Mesendoderm (in vitro differentiated cells): ENCODE results near the gene ZNF521.
A peak's percentile ranks its signal among the peaks of the same experiment; 100 is the strongest.

ENCODE experiments used
- DNase-seq: peaks from one replicate; pipeline ENCODE4 v3.0.0; 2013
- H2AK5ac ChIP-seq: 2 replicates; pipeline ENCODE4 v1.6.1; 2013; ENCODE audit warnings: low read length, inconsistent platforms
- H2BK120ac ChIP-seq: 2 replicates; pipeline ENCODE4 v1.6.1; 2013; ENCODE audit warnings: low read depth, mild to moderate bottlenecking, low read length, moderate library complexity, mixed read lengths
- H2BK15ac ChIP-seq: replicated peaks from 2 replicates; pipeline ENCODE4 v1.6.1; 2013; ENCODE audit warnings: low read depth, mild to moderate bottlenecking, moderate library complexity
- H2BK5ac ChIP-seq: 2 replicates; pipeline ENCODE4 v1.6.1; 2013; ENCODE audit warnings: low read length, inconsistent platforms
- H3K18ac ChIP-seq: 2 replicates; pipeline ENCODE4 v1.6.1; 2013; ENCODE audit warnings: mild to moderate bottlenecking, low read length, mixed read lengths
- H3K23ac ChIP-seq: one replicate; pipeline ENCODE4 v1.6.1; 2013; ENCODE audit warnings: low read length
- H3K27ac ChIP-seq: 2 replicates; pipeline ENCODE4 v1.5.1; 2013; ENCODE audit warnings: low read depth, mild to moderate bottlenecking, inconsistent platforms, low read length, moderate library complexity
- H3K27me3 ChIP-seq: 2 replicates; pipeline ENCODE4 v1.6.1; 2013; ENCODE audit warnings: low read length, control low read depth, mild to moderate bottlenecking, inconsistent platforms; ENCODE audit not compliant: insufficient read depth, poor library complexity
- H3K36me3 ChIP-seq: 2 replicates; pipeline ENCODE4 v1.6.1; 2013; ENCODE audit warnings: low read length, inconsistent platforms; ENCODE audit not compliant: control insufficient read depth, insufficient read depth
- H3K4ac ChIP-seq: one replicate; pipeline ENCODE4 v1.6.1; 2013; ENCODE audit warnings: low read depth, mild to moderate bottlenecking, low read length, moderate library complexity
- H3K4me1 ChIP-seq: 2 replicates; pipeline ENCODE4 v1.6.1; 2013; ENCODE audit warnings: low read depth, low read length, inconsistent platforms; ENCODE audit not compliant: control insufficient read depth
- H3K4me2 ChIP-seq: 2 replicates; pipeline ENCODE4 v1.6.1; 2013; ENCODE audit warnings: low read length
- H3K4me3 ChIP-seq: 2 replicates; pipeline ENCODE4 v1.5.1; 2013; ENCODE audit warnings: mild to moderate bottlenecking, low read length
- H3K56ac ChIP-seq: one replicate; pipeline ENCODE4 v1.6.1; 2013; ENCODE audit warnings: low read length
- H3K79me1 ChIP-seq: 2 replicates; pipeline ENCODE4 v1.6.1; 2013; ENCODE audit warnings: low read length, inconsistent platforms
- H3K79me2 ChIP-seq: 2 replicates; pipeline ENCODE4 v1.6.1; 2013; ENCODE audit warnings: mild to moderate bottlenecking, low read length; ENCODE audit not compliant: control insufficient read depth, insufficient read depth
- H3K9ac ChIP-seq: 2 replicates; pipeline ENCODE4 v1.6.1; 2013; ENCODE audit warnings: low read length, inconsistent platforms
- H4K5ac ChIP-seq: one replicate; pipeline ENCODE4 v1.6.1; 2013; ENCODE audit warnings: low read length
- H4K8ac ChIP-seq: one replicate; pipeline ENCODE4 v1.6.1; 2013; ENCODE audit warnings: low read depth, mild to moderate bottlenecking, control low read depth, low read length, moderate library complexity
- WGBS: extraction: QIAGEN DNeasy Blood & Tissue Kit; methylation state at CpG from one replicate; pipeline ENCODE4 v1.1.7; 2013; ENCODE audit warnings: low lambda C conversion rate, missing lambda C conversion rate; ENCODE audit not compliant: insufficient coverage; ENCODE audit errors: extremely low coverage; 5-methylcytosine and 5-hydroxymethylcytosine counted together

Gene ZNF521

DNA sequence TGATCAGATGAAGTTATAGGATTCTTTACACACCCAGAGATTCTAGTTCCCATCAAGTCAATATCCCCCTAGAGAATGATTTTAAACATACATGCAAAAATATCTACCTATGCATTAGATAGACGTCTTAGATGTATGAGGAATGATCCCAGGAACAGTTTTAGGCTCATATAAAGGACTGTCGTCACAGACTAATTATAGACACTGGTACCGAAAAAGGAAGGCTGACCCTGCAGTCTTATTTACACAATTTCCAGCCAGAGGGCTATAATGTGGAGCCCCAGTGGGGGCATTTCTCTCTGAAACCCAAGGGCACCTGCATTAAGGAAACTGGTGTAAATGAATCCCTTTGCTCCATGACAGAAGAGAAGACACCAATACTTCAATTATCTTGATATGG, 170.4 kb downstream of the ZNF521 start:
- no CpG with 5 or more reads among the region's 3 CpGs for WGBS
- Histone ChIP-seq H3K27ac (no peak overlapping the region), H3K4me2 (no peak overlapping the region)

DNA sequence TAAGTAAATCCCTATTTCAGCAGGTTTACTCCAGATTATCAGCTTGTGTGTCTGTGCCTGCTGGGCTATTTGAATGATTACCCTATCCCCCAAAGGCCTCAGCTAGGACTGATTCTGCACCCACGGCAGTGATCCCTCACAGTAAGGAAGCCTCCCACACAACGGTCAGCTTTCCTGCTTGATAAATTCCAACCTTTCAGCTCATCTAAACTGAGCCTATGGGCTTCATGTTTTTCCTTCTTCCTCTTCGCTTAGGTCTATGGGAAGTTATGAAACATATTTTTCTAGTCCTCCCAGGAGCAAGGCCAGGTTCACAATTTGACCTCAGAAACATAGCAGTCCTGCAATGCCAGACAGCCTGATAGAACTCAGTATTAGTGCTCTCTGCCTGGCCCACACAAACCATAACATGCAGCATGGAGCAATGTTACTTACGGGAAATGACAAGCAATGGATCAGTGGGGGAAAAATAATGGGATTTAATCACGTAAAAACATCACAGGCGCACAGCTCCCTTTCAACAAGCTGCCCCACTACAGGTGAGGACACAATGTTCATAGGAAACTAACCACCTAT, 170.9 kb downstream of the ZNF521 start:
- Histone ChIP-seq H3K27me3 (no peaks in the 10 kb centered on the region), H3K27ac (no peak overlapping the region), H4K8ac (no peak overlapping the region), H2BK120ac (no peak overlapping the region), H3K79me2 (no peaks in the 10 kb centered on the region), H4K5ac (no peak overlapping the region), H3K79me1 (no peaks in the 10 kb centered on the region), H3K4ac (no peak overlapping the region), H3K56ac (no peak overlapping the region), H3K36me3 (no peaks in the 10 kb centered on the region), H3K4me1 (peaks cover 3% of the 10 kb centered on the region), H2BK15ac (no peak overlapping the region), H2AK5ac (no peak overlapping the region), H3K18ac (no peak overlapping the region), H3K4me3 (no peak overlapping the region), H3K4me2 (no peak overlapping the region), H3K9ac (no peak overlapping the region), H3K23ac (no peak overlapping the region), H2BK5ac (no peak overlapping the region)
- DNase-seq: peak; percentile 12
- no CpG with 5 or more reads among the region's 6 CpGs for WGBS

More for the DNA sequence above, 170.4 kb downstream of the ZNF521 start:
- Histone ChIP-seq H2BK5ac (no peak overlapping the region), H3K9ac (no peak overlapping the region), H4K8ac (no peak overlapping the region), H2BK15ac (no peak overlapping the region), H3K18ac (no peak overlapping the region), H3K27me3 (no peaks in the 10 kb centered on the region), H3K4me3 (no peak overlapping the region), H3K4ac (no peak overlapping the region), H3K56ac (no peak overlapping the region), H3K36me3 (no peaks in the 10 kb centered on the region), H2BK120ac (no peak overlapping the region), H3K79me2 (no peaks in the 10 kb centered on the region), H3K23ac (no peak overlapping the region), H3K4me1 (peaks cover 3% of the 10 kb centered on the region), H2AK5ac (no peak overlapping the region), H4K5ac (no peak overlapping the region), H3K79me1 (no peaks in the 10 kb centered on the region)
- no peak for DNase-seq

DNA sequence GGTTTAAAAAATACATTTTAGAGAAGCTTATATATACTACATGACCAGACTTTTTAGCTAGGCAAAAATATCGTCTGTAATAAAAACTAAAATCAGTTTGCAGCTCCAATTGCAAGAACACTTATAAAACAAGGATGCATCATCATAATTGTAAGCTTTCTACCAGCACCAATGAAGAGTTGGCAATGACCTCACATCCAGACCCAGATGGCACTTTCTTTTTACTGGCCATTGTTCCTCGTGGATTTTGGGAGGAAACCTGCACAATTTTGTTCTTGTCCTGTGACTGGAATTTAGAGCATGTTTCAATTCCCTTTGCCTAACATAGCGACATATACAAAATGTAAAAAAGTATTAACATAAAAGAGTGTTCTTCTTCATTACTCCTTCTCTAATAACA, 174.3 kb downstream of the ZNF521 start:
- peaks cover 4% of the 10 kb centered on the region for H3K4me1 ChIP-seq
- H3K56ac ChIP-seq: no peak overlapping the region
- no peak overlapping the region for H3K27ac ChIP-seq
- H3K4ac ChIP-seq: no peak overlapping the region
- no peak overlapping the region for H3K23ac ChIP-seq
- no peak overlapping the region for H4K5ac ChIP-seq
- no peak overlapping the region for H2BK15ac ChIP-seq
- no peak overlapping the region for H3K4me2 ChIP-seq
- H3K18ac ChIP-seq: no peak overlapping the region
- no peak overlapping the region for H3K4me3 ChIP-seq
- H2AK5ac ChIP-seq: no peak overlapping the region
- no peak overlapping the region for H3K9ac ChIP-seq
- H4K8ac ChIP-seq: no peak overlapping the region
- no peak overlapping the region for H2BK120ac ChIP-seq
- no peaks in the 10 kb centered on the region for H3K79me1 ChIP-seq
- H2BK5ac ChIP-seq: no peak overlapping the region
- no peaks in the 10 kb centered on the region for H3K36me3 ChIP-seq
- DNase-seq: no peak
- WGBS: no CpG with 5 or more reads among the region's 3 CpGs
- H3K79me2 ChIP-seq: no peaks in the 10 kb centered on the region
- no peaks in the 10 kb centered on the region for H3K27me3 ChIP-seq

- DNase-seq: no peak
- no peak overlapping the region for H4K5ac ChIP-seq
- H3K56ac ChIP-seq: no peak overlapping the region
- no peaks in the 10 kb centered on the region for H3K36me3 ChIP-seq
- no peak overlapping the region for H3K18ac ChIP-seq
- no peak overlapping the region for H3K4me3 ChIP-seq
- H3K27me3 ChIP-seq: no peaks in the 10 kb centered on the region
- H3K23ac ChIP-seq: no peak overlapping the region
- H4K8ac ChIP-seq: no peak overlapping the region
- H3K9ac ChIP-seq: no peak overlapping the region
- H3K4ac ChIP-seq: no peak overlapping the region
- H3K4me1 ChIP-seq: peaks cover 4% of the 10 kb centered on the region
- H3K79me2 ChIP-seq: no peaks in the 10 kb centered on the region
- no peaks in the 10 kb centered on the region for H3K79me1 ChIP-seq
- no peak overlapping the region for H2BK120ac ChIP-seq
- H2BK5ac ChIP-seq: no peak overlapping the region
- no peak overlapping the region for H2BK15ac ChIP-seq
- no peak overlapping the region for H3K27ac ChIP-seq
- WGBS: no CpG with 5 or more reads among the region's 19 CpGs
- H3K4me2 ChIP-seq: no peak overlapping the region
- no peak overlapping the region for H2AK5ac ChIP-seq
These were observed 175.4 kb downstream of the ZNF521 start for GRCh38 chr18:25176518-25177042.

- no CpG with 5 or more reads among the region's 10 CpGs for WGBS
These were observed 176.1 kb downstream of the ZNF521 start for GRCh38 chr18:25175558-25176517.

More at GRCh38 chr18:25175558-25176517, 176.1 kb downstream of the ZNF521 start:
- Histone ChIP-seq H3K79me1 (no peaks in the 10 kb centered on the region), H2BK120ac (no peak overlapping the region), H2AK5ac (no peak overlapping the region), H3K27ac (no peak overlapping the region), H3K36me3 (no peaks in the 10 kb centered on the region), H3K4me2 (no peak overlapping the region), H3K18ac (no peak overlapping the region), H4K8ac (no peak overlapping the region), H3K56ac (no peak overlapping the region), H2BK15ac (no peak overlapping the region), H3K23ac (no peak overlapping the region), H3K4ac (no peak overlapping the region), H3K4me1 (peaks cover 1% of the 10 kb centered on the region), H3K27me3 (no peaks in the 10 kb centered on the region), H3K4me3 (no peak overlapping the region), H3K9ac (no peak overlapping the region), H2BK5ac (no peak overlapping the region), H4K5ac (no peak overlapping the region), H3K79me2 (no peaks in the 10 kb centered on the region)
- DNase-seq: no peak
